K562 (cell line): ENCODE results near the gene LAMTOR4. TPM values are rescaled to one million over a fixed set of nuclear protein-coding genes. Genes with fewer than 3 reads are reported as not detected.

Experiments
- BCLAF1 ChIP-seq, 2 experiments: fragments of 450-650 bp in 1 of 2; IDR thresholded peaks; 2 replicates each; pipeline ENCODE4 v1.6.1; 2011 to 2017; ENCODE audit warnings: low read depth in 2 of 2, antibody characterized with exemption in 1 of 2, borderline replicate concordance in 1 of 2, low read length in 1 of 2, mild to moderate bottlenecking in 1 of 2, mixed read lengths in 1 of 2; ENCODE audit not compliant: control insufficient read depth in 1 of 2
- CHD7 ChIP-seq: fragments of 200-600 bp; sonication (generic); IDR thresholded peaks from one replicate; pipeline ENCODE4 v1.6.1; 2012; ENCODE audit warnings: mild to moderate bottlenecking, low read depth, low read length, inconsistent platforms
- FOSL1 ChIP-seq: fragments of 200-800 bp; sonication (Bioruptor generic); conservative IDR thresholded peaks from 2 replicates; pipeline ENCODE4 v1.6.1; 2016; ENCODE audit warnings: missing genetic modification characterization, missing compliant biosample characterization
- FOXO4 ChIP-seq: fragments of 450-650 bp; formaldehyde crosslinking; IDR thresholded peaks from 2 replicates; pipeline ENCODE4 v1.4.0; 2020; ENCODE audit warnings: mild to moderate bottlenecking, moderate library complexity
- HDAC8 ChIP-seq: fragments of 450-650 bp; IDR thresholded peaks from 2 replicates; pipeline ENCODE4 v1.6.1; 2016; ENCODE audit warnings: mild to moderate bottlenecking, missing genetic modification characterization, moderate library complexity, missing compliant biosample characterization
- POLR2AphosphoS5 ChIP-seq: IDR thresholded peaks from 2 replicates; pipeline ENCODE4 v1.6.1; 2011; ENCODE audit warnings: mild to moderate bottlenecking, low read depth, low read length, moderate library complexity; ENCODE audit not compliant: control insufficient read depth, insufficient read depth
- TARDBP ChIP-seq: fragments of 450-650 bp; IDR thresholded peaks from 2 replicates; pipeline ENCODE4 v1.6.1; 2016
- XRCC3 ChIP-seq: fragments of 450-650 bp; IDR thresholded peaks from 2 replicates; pipeline ENCODE4 v1.6.1; 2017; ENCODE audit warnings: mild to moderate bottlenecking, moderate library complexity
- ZSCAN32 ChIP-seq: fragments of 450-650 bp; formaldehyde crosslinking; IDR thresholded peaks from 2 replicates; pipeline ENCODE4 v1.4.0; 2020; ENCODE audit warnings: mild to moderate bottlenecking, moderate library complexity
- polyA plus RNA-seq, 8 experiments: library from polyadenylated mRNA; depleted of rRNA in 4 of 8; stranded (reverse) in 5 of 8; unstranded in 3 of 8; fragments of >200 nt; fragmentation: Nextera tagmentation in 2 of 8; fragmentation: Illumina TruSeq in 1 of 8; extraction: Ambion mirVana in 2 of 8; extraction: Trizol in 1 of 8; gene quantifications; 2 replicates each; pipeline versions ENCODE4 v1.2.1 to v1.2.3, GENCODE V29; 2011 to 2014; ENCODE audit warnings: inconsistent platforms in 1 of 8, missing spikeins in 1 of 8
- total RNA-seq, 7 experiments: library from RNA; depleted of rRNA in 6 of 7; stranded (reverse); fragments of >200 nt in 6 of 7; fragmentation: Illumina TruSeq in 2 of 7; extraction: Trizol in 2 of 7; gene quantifications; 2 replicates each; pipeline versions ENCODE4 v1.2.1 to v1.2.3, GENCODE V29; 2011 to 2021; ENCODE audit warnings: low replicate concordance in 1 of 7

Gene LAMTOR4
- total and polyA plus RNA-seq, 9 of the 15 experiments (the other 6 are each of a cell fraction or from before 2014, with no cell fraction given) = 79.6 to 314 (median 195) TPM

- TF ChIP-seq BCLAF1 (IDR thresholded peaks at IDR 0.05; ENCODE audit: borderline replicate concordance in 1 of 2, control insufficient read depth in 1 of 2, low read depth in 2 of 2, low read length in 1 of 2) (no peak), POLR2AphosphoS5 (no peak), XRCC3 (no peak), FOSL1 (tag) (no peak), TARDBP (no peak), ZSCAN32 (CRISPR knock-in tag) (no peak), FOXO4 (no peak), HDAC8 (tag) (no peak), CHD7 (no peak)
Observed at GRCh38 chr7:100102950-100103840, 45.5 kb upstream of the LAMTOR4 start (continued).
